IMR-90 (cell line): ENCODE results near the gene SELENOS. TPM values are rescaled to one million over a fixed set of nuclear protein-coding genes. Genes with fewer than 3 reads are reported as not detected.

Source experiments
- ATAC-seq: fragments of 200-7000 bp; cut with Tn5 transposase; 2 replicates; pipeline ENCODE4 v1.9.1; 2020; ENCODE audit warnings: low read depth, mild to moderate bottlenecking, moderate library complexity
- BruUV-seq: library from RNA; stranded (reverse); fragments of 400-500 nt; replicated peaks from 2 replicates; lab custom pipeline; 2021; lab: Mats Ljungman, UMichigan
- CTCF ChIA-PET: fragments of 300-600 bp; formaldehyde crosslinking; extraction: SDS; loops from one replicate; lab custom pipeline; 2021; ENCODE audit warnings: antibody characterized with exemption; lab: Yijun Ruan, JAX
- POLR2A ChIA-PET: fragments of 300-600 bp; sonication (Branson Sonifier 250); formaldehyde crosslinking; loops from one replicate; lab custom pipeline; 2022; ENCODE audit warnings: antibody characterized with exemption; ENCODE audit not compliant: unreplicated experiment; lab: Charles Lee
- DNase-seq: peaks from one replicate; pipeline ENCODE4 v3.0.0; 2013
- H2AFZ ChIP-seq: replicated peaks from 2 replicates; pipeline ENCODE3; 2013; ENCODE audit warnings: low read length, mild to moderate bottlenecking; ENCODE audit not compliant: poor library complexity
- H2AK5ac ChIP-seq: 2 replicates; pipeline ENCODE4 v1.6.1; 2013; ENCODE audit warnings: low read depth, low read length, inconsistent platforms
- H2AK9ac ChIP-seq: replicated peaks from 2 replicates; pipeline ENCODE3; 2013; ENCODE audit warnings: mild to moderate bottlenecking, low read depth, low read length, moderate library complexity; ENCODE audit not compliant: poor library complexity
- H2BK120ac ChIP-seq: 2 replicates; pipeline ENCODE4 v1.6.1; 2013; ENCODE audit warnings: low read depth, low read length, inconsistent platforms
- H2BK15ac ChIP-seq: 3 replicates; pipeline ENCODE4 v1.6.1; 2013; ENCODE audit warnings: low read depth, low read length, inconsistent platforms
- H2BK20ac ChIP-seq: 2 replicates; pipeline ENCODE4 v1.6.1; 2013; ENCODE audit warnings: low read depth, mild to moderate bottlenecking, inconsistent platforms, low read length, moderate library complexity
- H2BK5ac ChIP-seq: 2 replicates; pipeline ENCODE4 v1.6.1; 2013; ENCODE audit warnings: mild to moderate bottlenecking, low read depth, low read length, inconsistent platforms; ENCODE audit not compliant: poor library complexity, severe bottlenecking
- H3K14ac ChIP-seq: replicated peaks from 2 replicates; pipeline ENCODE4 v1.6.1; 2013; ENCODE audit warnings: low read depth, low read length, inconsistent platforms
- H3K18ac ChIP-seq: 2 replicates; pipeline ENCODE4 v1.6.1; 2013; ENCODE audit warnings: low read depth, low read length, control low read depth
- H3K23ac ChIP-seq: 2 replicates; pipeline ENCODE4 v1.6.1; 2013; ENCODE audit warnings: low read depth, low read length, inconsistent platforms
- H3K27ac ChIP-seq: 2 replicates; pipeline ENCODE4 v1.5.1; 2013; ENCODE audit warnings: mild to moderate bottlenecking, control low read depth, low read length; ENCODE audit not compliant: insufficient read depth
- H3K27me3 ChIP-seq: 2 replicates; pipeline ENCODE4 v1.6.1; 2013; ENCODE audit warnings: low read length; ENCODE audit not compliant: control insufficient read depth, insufficient read depth
- H3K36me3 ChIP-seq: 2 replicates; pipeline ENCODE4 v1.6.1; 2013; ENCODE audit warnings: low read length, mixed read lengths; ENCODE audit not compliant: control insufficient read depth, insufficient read depth
- H3K4ac ChIP-seq: 2 replicates; pipeline ENCODE4 v1.6.1; 2013; ENCODE audit warnings: low read depth, low read length, inconsistent platforms
- H3K4me1 ChIP-seq: 2 replicates; pipeline ENCODE4 v1.6.1; 2013; ENCODE audit warnings: low read length, mixed read lengths; ENCODE audit not compliant: control insufficient read depth, insufficient read depth
- H3K4me2 ChIP-seq: 2 replicates; pipeline ENCODE4 v1.6.1; 2013; ENCODE audit warnings: low read depth, mild to moderate bottlenecking, control low read depth, low read length, moderate library complexity
- H3K4me3 ChIP-seq: 2 replicates; pipeline ENCODE4 v1.5.1; 2013; ENCODE audit warnings: low read depth, mild to moderate bottlenecking, control low read depth, low read length, moderate library complexity; ENCODE audit not compliant: insufficient read depth
- H3K56ac ChIP-seq: 2 replicates; pipeline ENCODE4 v1.6.1; 2013; ENCODE audit warnings: low read length, inconsistent platforms; ENCODE audit not compliant: insufficient read depth; ENCODE audit errors: extremely low read depth
- H3K79me1 ChIP-seq, 2 experiments: 2 replicates each; pipeline ENCODE4 v1.6.1; 2013; ENCODE audit warnings: low read length in 2 of 2, inconsistent platforms in 1 of 2, low read depth in 1 of 2
- H3K9ac ChIP-seq: 2 replicates; pipeline ENCODE4 v1.6.1; 2013; ENCODE audit warnings: low read depth, low read length, control low read depth
- H3K9me1 ChIP-seq: 2 replicates; pipeline ENCODE4 v1.6.1; 2013; ENCODE audit warnings: low read length, inconsistent platforms; ENCODE audit not compliant: insufficient read depth
- H3K9me3 ChIP-seq: 2 replicates; pipeline ENCODE4 v1.6.1; 2013; ENCODE audit warnings: low read length; ENCODE audit not compliant: control insufficient read depth, insufficient read depth
- H4K20me1 ChIP-seq: 2 replicates; pipeline ENCODE4 v1.6.1; 2013; ENCODE audit warnings: low read length, inconsistent platforms; ENCODE audit not compliant: insufficient read depth
- H4K5ac ChIP-seq: 2 replicates; pipeline ENCODE4 v1.6.1; 2013; ENCODE audit warnings: mild to moderate bottlenecking, low read depth, low read length, control low read depth
- H4K8ac ChIP-seq, 2 experiments: 2 replicates each; pipeline ENCODE4 v1.6.1; 2013; ENCODE audit warnings: low read depth in 2 of 2, low read length in 2 of 2, control low read depth in 1 of 2, inconsistent platforms in 1 of 2
- H4K91ac ChIP-seq: 2 replicates; pipeline ENCODE4 v1.6.1; 2013; ENCODE audit warnings: low read depth, low read length, inconsistent platforms; ENCODE audit not compliant: insufficient read depth
- CEBPB ChIP-seq: IDR thresholded peaks from 2 replicates; pipeline ENCODE4 v1.6.1; 2012; ENCODE audit warnings: low read depth, low read length, improper control_type of control experiment
- RAD21 ChIP-seq: IDR thresholded peaks from 2 replicates; pipeline ENCODE4 v1.6.1; 2012; ENCODE audit warnings: low read length, improper control_type of control experiment
- WGBS, 2 experiments: methylation state at CpG; one replicate each; pipeline versions ENCODE4 v1.1.5 to v1.1.7; 2013; ENCODE audit warnings: missing lambda C conversion rate in 2 of 2; ENCODE audit not compliant: insufficient read length in 1 of 2; ENCODE audit errors: extremely low coverage in 2 of 2; 5-methylcytosine and 5-hydroxymethylcytosine counted together
- dilution Hi-C: fragments of 300-500 bp; cut with HindIII; formaldehyde crosslinking; loops from one replicate; pipeline ENCODE4 v1.14.3; 2018; ENCODE audit warnings: low sequenced_read_pairs; ENCODE audit not compliant: unreplicated experiment
- in situ Hi-C: fragments of 300-500 bp; cut with MboI; formaldehyde crosslinking; loops from 3 replicates; pipeline ENCODE4 v1.14.3; 2019; ENCODE audit warnings: low sequenced_read_pairs, inconsistent platforms, mixed read lengths
- intact Hi-C: fragments of 100-400 bp; cut with micrococcal nuclease; formaldehyde crosslinking; loops from 2 replicates; pipeline ENCODE4 v1.10.0; 2022
- polyA plus RNA-seq, 3 experiments: library from polyadenylated mRNA; depleted of rRNA; stranded (reverse); fragments of >200 nt; gene quantifications; 2 replicates each; pipeline ENCODE4 v1.2.3, GENCODE V29; 2012; ENCODE audit warnings: low replicate concordance in 1 of 3
- total RNA-seq: library from RNA; depleted of rRNA; stranded (reverse); fragments of >200 nt; gene quantifications from 2 replicates; pipeline ENCODE4 v1.2.3, GENCODE V29; 2012
- TF ChIP-seq, protein P1 (sequence below): fragments of 150-350 bp; IDR thresholded peaks from 2 replicates; pipeline ENCODE4 v1.6.1; 2016; ENCODE audit warnings: low read depth, mild to moderate bottlenecking, low read length, moderate library complexity, borderline replicate concordance

The SELENOS gene
- total and polyA plus RNA-seq, 2 of the 4 experiments (the other 2 are of a cell fraction): 39.8 to 77.1 TPM

DNA sequence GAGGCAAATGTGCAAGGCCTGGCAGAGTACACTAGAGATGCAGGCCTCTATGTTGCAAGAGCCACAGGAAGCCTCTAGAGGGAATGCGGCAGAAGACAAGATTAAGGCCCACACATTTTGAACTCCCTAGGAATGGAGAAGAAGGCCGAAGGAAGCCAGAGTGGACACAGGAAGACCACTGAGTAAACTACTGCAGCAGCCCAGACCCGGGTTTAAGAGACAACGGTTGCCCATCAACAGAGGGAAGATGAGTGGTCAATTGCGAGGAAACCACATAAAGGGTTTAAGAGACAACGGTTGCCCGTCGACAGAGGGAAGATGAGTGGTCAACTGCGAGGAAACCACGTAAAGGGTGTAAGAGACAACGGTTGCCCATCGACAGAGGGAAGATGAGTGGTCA is 40.0 kb downstream of the SELENOS start:
- Histone ChIP-seq H2AFZ (no peak overlapping the region), H3K56ac (no peak overlapping the region), H4K20me1 (peaks cover 96% of the 10 kb centered on the region), H3K4me2 (no peak overlapping the region), H3K9me3 (no peaks in the 10 kb centered on the region), H2AK9ac (no peak overlapping the region), H3K4ac (no peak overlapping the region), H4K5ac (peak overlapping the region; percentile 26; the same call in 1 of the 2 replicates), H4K91ac (no peak overlapping the region), H3K4me3 (no peak overlapping the region), H3K23ac (no peak overlapping the region), H3K9ac (no peak overlapping the region), H3K27ac (peak overlapping the region; percentile 45; the same call in 1 of the 2 replicates), H3K4me1 (peaks cover 14% of the 10 kb centered on the region), H2AK5ac (peak overlapping the region; percentile 26; the same call in 1 of the 2 replicates), H2BK120ac (no peak overlapping the region), H3K36me3 (peaks cover 22% of the 10 kb centered on the region), H4K8ac (no peak overlapping the region), H3K27me3 (no peaks in the 10 kb centered on the region), H3K14ac (no peak overlapping the region), H3K79me1 (peaks cover 13 to 63% of the 10 kb centered on the region in 2 experiments; a peak in 3 of 4 replicates), H2BK15ac (no peak overlapping the region), H3K9me1 (peaks cover 31% of the 10 kb centered on the region), H2BK20ac (no peak overlapping the region), H3K18ac (no peak overlapping the region), H2BK5ac (no peak overlapping the region)
- BruUV-seq: no TSS peak
- DNase-seq (no peak), ATAC-seq (no peak)
- TF ChIP-seq CEBPB: peak; percentile 44; the same call in 1 of the 2 replicates
- TF ChIP-seq RAD21: no peak
- TF ChIP-seq, protein P1, sequence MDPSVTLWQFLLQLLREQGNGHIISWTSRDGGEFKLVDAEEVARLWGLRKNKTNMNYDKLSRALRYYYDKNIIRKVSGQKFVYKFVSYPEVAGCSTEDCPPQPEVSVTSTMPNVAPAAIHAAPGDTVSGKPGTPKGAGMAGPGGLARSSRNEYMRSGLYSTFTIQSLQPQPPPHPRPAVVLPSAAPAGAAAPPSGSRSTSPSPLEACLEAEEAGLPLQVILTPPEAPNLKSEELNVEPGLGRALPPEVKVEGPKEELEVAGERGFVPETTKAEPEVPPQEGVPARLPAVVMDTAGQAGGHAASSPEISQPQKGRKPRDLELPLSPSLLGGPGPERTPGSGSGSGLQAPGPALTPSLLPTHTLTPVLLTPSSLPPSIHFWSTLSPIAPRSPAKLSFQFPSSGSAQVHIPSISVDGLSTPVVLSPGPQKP: no peak
- in situ Hi-C loops (no loop called here), dilution Hi-C loops (no loop called here), intact Hi-C loops (no loop called here)
- ChIA-PET CTCF (no interaction called here), POLR2A (interaction anchor here (0.7 kb wide), 1 partner anchor 547 kb away, joined by 17 read pairs; no protein-coding TSS in a partner anchor)
- WGBS, 2 experiments: 88% methylated on average over 8 of the region's 12 CpGs; no CpG with 5 or more reads in 1 of the 2 experiments
